ENCODE results near the gene OSER1. TPM values are rescaled to one million over a fixed set of nuclear protein-coding genes. Genes with fewer than 3 reads are reported as not detected.

The OSER1 gene
- total and polyA plus RNA-seq, 9 of the 15 experiments (the other 6 are each of a cell fraction or from before 2014, with no cell fraction given) = 15.5 to 57.3 (median 19.9) TPM

GRCh38 chr20:44153636-44154043 is 56.9 kb downstream of the OSER1 start:
- BruUV-seq (replicated peaks) = no TSS peak
- WGBS (ENCODE audit: insufficient coverage, low coverage, missing lambda C conversion rate) = 1% methylated on average over 6 of the region's 6 CpGs

GRCh38 chr20:44151621-44152416 is 58.8 kb downstream of the OSER1 start:
- no peak overlapping the region for H3K4me3 ChIP-seq
- H3K36me3 ChIP-seq (ENCODE audit: control insufficient read depth, insufficient read depth, low read length) = no peaks in the 10 kb centered on the region
- no peak overlapping the region for H3K9ac ChIP-seq (ENCODE audit: insufficient read depth in 1 of 2, low read depth in 2 of 2, low read length in 2 of 2)
- FAIRE-seq (no peak), ATAC-seq (no peak), DNase-seq (ENCODE audit: extremely low read depth in 1 of 4, low spot score in 3 of 4) (no peak)
- no peaks in the 10 kb centered on the region for H3K9me3 ChIP-seq (replicated peaks; ENCODE audit: control insufficient read depth, insufficient read depth, low read depth, low read length)
- intact Hi-C loops (cut with micrococcal nuclease) = no loop called here
- no peak overlapping the region for H3K4me2 ChIP-seq (ENCODE audit: insufficient read depth, low read length)
- H3K4me1 ChIP-seq (replicated peaks in 1 of 2; ENCODE audit: control insufficient read depth in 2 of 2, insufficient read depth in 2 of 2, low read length in 2 of 2) = no peaks in the 10 kb centered on the region
- peaks cover 21 to 42% of the 10 kb centered on the region in 2 experiments for H3K27me3 ChIP-seq (ENCODE audit: control insufficient read depth in 2 of 2, insufficient read depth in 2 of 2, low read length in 2 of 2)
- CTCF ChIA-PET (ENCODE audit: low intra/inter-chr PET ratio) = no interaction called here
- H3K79me2 ChIP-seq (ENCODE audit: control insufficient read depth, insufficient read depth, low read length) = no peaks in the 10 kb centered on the region
- no peaks in the 10 kb centered on the region; the same call in 1 of the 2 replicates for H4K20me1 ChIP-seq (replicated peaks; ENCODE audit: control insufficient read depth, insufficient read depth, low read length)
- POLR2A ChIA-PET = interaction anchor here (0.5 kb wide), 1 partner anchor 22 kb away, joined by 3 read pairs; no protein-coding TSS in a partner anchor
- H3K9me1 ChIP-seq (ENCODE audit: control insufficient read depth, insufficient read depth, low read length) = no peaks in the 10 kb centered on the region
- no peak overlapping the region for H3K27ac ChIP-seq (ENCODE audit: extremely low read depth, low read depth, low read length)
- no TSS peak for BruUV-seq (replicated peaks)
- H2AFZ ChIP-seq (ENCODE audit: low read depth, low read length) = no peak overlapping the region
- in situ Hi-C loops (cut with MboI) = no loop called here
- WGBS (ENCODE audit: insufficient coverage, low coverage, missing lambda C conversion rate) = 0% methylated on average over 14 of the region's 14 CpGs
- TF ChIP-seq ZNF347 (CRISPR knock-in tag; IDR thresholded peaks at IDR 0.05; ENCODE audit: low read depth) (no peak), GTF2A2 (tag; IDR thresholded peaks at IDR 0.05) (no peak), ATF7 (IDR thresholded peaks at IDR 0.05) (no peak), ATF3 (IDR thresholded peaks at IDR 0.05) (0 out of 2 replicates have a peak, but pooled peaks have one; percentile 22), ATF3 (CRISPR knock-in tag; conservative IDR thresholded peaks at IDR 0.05) (no peak), CBX8 (IDR thresholded peaks at IDR 0.05; ENCODE audit: borderline replicate concordance, extremely low read depth, low read depth, low read length, poor library complexity, severe bottlenecking) (no peak), FOSL1 (tag; conservative IDR thresholded peaks at IDR 0.05) (peak; percentile 48; the same call in 1 of the 2 replicates), HES1 (IDR thresholded peaks at IDR 0.05; ENCODE audit: low read depth) (no peak), NR4A1 (CRISPR knock-in tag; IDR thresholded peaks at IDR 0.05) (no peak), NR4A1 (tag; IDR thresholded peaks at IDR 0.05) (no peak), EP400 (IDR thresholded peaks at IDR 0.05) (no peak)

More at GRCh38 chr20:44153636-44154043, 56.9 kb downstream of the OSER1 start:
- Histone ChIP-seq H3K4me1 (replicated peaks in 1 of 2; ENCODE audit: control insufficient read depth in 2 of 2, insufficient read depth in 2 of 2, low read length in 2 of 2) (no peaks in the 10 kb centered on the region), H3K27ac (ENCODE audit: extremely low read depth, low read depth, low read length) (no peak overlapping the region), H3K9me3 (replicated peaks; ENCODE audit: control insufficient read depth, insufficient read depth, low read depth, low read length) (no peaks in the 10 kb centered on the region), H3K79me2 (ENCODE audit: control insufficient read depth, insufficient read depth, low read length) (no peaks in the 10 kb centered on the region), H4K20me1 (replicated peaks; ENCODE audit: control insufficient read depth, insufficient read depth, low read length) (no peaks in the 10 kb centered on the region; the same call in 1 of the 2 replicates), H3K27me3 (ENCODE audit: control insufficient read depth in 2 of 2, insufficient read depth in 2 of 2, low read length in 2 of 2) (peaks cover 9 to 40% of the 10 kb centered on the region in 2 experiments; a peak in 4 of 5 replicates), H2AFZ (ENCODE audit: low read depth, low read length) (no peak overlapping the region), H3K36me3 (ENCODE audit: control insufficient read depth, insufficient read depth, low read length) (no peaks in the 10 kb centered on the region), H3K9me1 (ENCODE audit: control insufficient read depth, insufficient read depth, low read length) (no peaks in the 10 kb centered on the region), H3K4me3 (no peak overlapping the region), H3K4me2 (ENCODE audit: insufficient read depth, low read length) (no peak overlapping the region), H3K9ac (ENCODE audit: insufficient read depth in 1 of 2, low read depth in 2 of 2, low read length in 2 of 2) (no peak overlapping the region)
- intact Hi-C loops (cut with micrococcal nuclease) (no loop called here), in situ Hi-C loops (cut with MboI) (no loop called here)
- ChIA-PET POLR2A (interaction anchor here (1.0 kb wide), 1 partner anchor 23 kb away, joined by 3 read pairs; no protein-coding TSS in a partner anchor), CTCF (ENCODE audit: low intra/inter-chr PET ratio) (interaction anchor here (0.6 kb wide), 1 partner anchor 77 kb away, joined by 4 read pairs; no protein-coding TSS in a partner anchor)
- peak; percentile 57 for TF ChIP-seq RFX1 (IDR thresholded peaks at IDR 0.05)
- no peak for TF ChIP-seq BDP1 (IDR thresholded peaks at IDR 0.05; ENCODE audit: insufficient read depth, insufficient read length)
- ATAC-seq = no peak
- DNase-seq (ENCODE audit: extremely low read depth in 1 of 4, low spot score in 3 of 4) = no peak
- FAIRE-seq = no peak
